ENCODE results near the gene ZNF521. TPM values are rescaled to one million over a fixed set of nuclear protein-coding genes. Genes with fewer than 3 reads are reported as not detected.
A peak's percentile ranks its signal among the peaks of the same experiment; 100 is the strongest.

The ZNF521 gene
- polyA plus RNA-seq, 1 donor = 9.3 TPM

DNA sequence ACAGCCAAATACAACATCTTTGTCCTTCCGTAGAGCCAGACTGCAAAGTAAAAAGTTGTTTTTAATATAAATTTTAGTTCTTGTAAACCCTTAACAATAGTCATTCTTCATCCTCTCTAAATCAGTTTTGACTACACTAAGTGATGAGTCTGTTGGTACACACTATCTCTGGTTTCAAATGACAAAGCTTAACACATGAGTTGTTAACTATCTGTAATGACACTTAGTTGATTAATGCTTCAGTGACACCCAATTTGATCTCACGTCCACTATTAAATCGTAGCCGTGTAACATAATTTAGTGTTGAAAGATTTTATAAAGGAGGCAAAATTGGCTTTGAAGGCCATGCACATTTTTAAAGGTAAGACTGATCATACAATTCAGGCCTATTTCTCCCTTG, 181.6 kb downstream of the ZNF521 start:
- no peak for DNase-seq
- Histone ChIP-seq H3K4me1 (ENCODE audit: control insufficient read depth, insufficient read depth, low read length) (no peaks in the 10 kb centered on the region), H3K27ac (ENCODE audit: low read length) (no peak overlapping the region), H3K4me3 (ENCODE audit: low read length) (no peak overlapping the region), H3K36me3 (ENCODE audit: control insufficient read depth, insufficient read depth, low read length) (no peaks in the 10 kb centered on the region), H3K9me3 (ENCODE audit: control insufficient read depth, low read depth, low read length) (no peaks in the 10 kb centered on the region), H3K27me3 (ENCODE audit: control insufficient read depth, insufficient read depth, low read length) (no peaks in the 10 kb centered on the region)
- 100% methylated on average over 2 of the region's 4 CpGs for WGBS (ENCODE audit: insufficient coverage, low lambda C conversion rate)

DNA sequence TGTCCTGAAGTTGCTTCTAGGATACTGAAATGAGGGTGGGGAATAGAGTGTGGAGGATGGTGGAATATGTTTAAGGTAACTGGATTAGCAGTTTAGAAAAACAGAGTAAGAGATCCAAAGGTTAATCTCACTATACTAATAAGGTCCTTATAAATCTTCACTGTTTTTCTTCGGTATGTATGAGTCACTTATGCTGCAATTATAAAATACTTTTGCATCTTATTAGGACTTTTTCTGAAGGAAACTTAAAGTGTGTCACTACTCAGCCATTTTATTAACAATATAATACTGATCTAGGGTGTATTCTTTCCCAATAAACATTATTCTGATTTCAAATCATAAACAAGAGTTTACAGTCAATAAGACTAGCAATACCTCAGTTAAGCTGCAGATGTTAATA, 182.3 kb downstream of the ZNF521 start:
- Histone ChIP-seq H3K27ac (ENCODE audit: low read length) (no peak overlapping the region), H3K9me3 (ENCODE audit: control insufficient read depth, low read depth, low read length) (no peaks in the 10 kb centered on the region), H3K4me3 (ENCODE audit: low read length) (no peak overlapping the region), H3K27me3 (ENCODE audit: control insufficient read depth, insufficient read depth, low read length) (no peaks in the 10 kb centered on the region), H3K36me3 (ENCODE audit: control insufficient read depth, insufficient read depth, low read length) (no peaks in the 10 kb centered on the region), H3K4me1 (ENCODE audit: control insufficient read depth, insufficient read depth, low read length) (no peaks in the 10 kb centered on the region)
- WGBS (ENCODE audit: insufficient coverage, low lambda C conversion rate) = 71% methylated on average over 1 of the region's 1 CpG
- DNase-seq = no peak

DNA sequence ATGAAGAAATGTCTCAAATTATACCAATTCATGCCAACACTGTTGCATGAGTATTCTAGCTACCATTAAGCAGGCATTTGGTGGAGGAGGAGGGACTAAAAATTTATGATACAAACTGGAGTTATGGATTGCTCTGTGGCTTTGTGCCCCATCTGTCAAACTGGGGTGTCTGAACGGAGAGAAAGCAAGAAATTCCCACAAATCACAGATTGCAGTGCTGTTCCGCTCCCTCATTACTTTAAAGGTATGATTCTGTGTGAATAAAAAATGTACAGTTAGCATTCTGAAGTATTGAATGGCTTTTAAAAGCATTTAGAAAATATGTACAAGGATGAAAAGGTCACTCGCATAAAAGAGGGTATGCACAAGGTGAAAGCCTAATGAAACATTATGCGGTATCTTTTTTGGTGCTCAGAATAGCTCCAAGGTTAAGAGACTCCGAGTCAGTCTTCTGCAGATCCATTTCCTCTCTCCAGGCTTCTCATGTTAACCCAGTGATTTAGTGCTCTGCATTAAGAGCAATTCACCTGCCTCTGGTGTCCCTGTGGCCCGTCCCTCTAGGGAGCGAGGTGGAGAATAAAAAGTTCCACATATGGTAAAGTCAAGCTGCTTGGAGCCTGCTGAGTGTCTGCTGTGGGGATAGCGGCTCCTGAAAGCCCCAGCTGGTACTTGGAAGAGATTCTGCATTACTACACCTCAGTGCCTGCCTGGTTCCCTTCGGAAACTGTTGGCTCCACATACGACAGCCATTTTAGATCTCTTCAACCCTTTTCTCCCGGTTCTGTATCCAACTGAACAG, 184.2 kb downstream of the ZNF521 start:
- no peak overlapping the region for H3K27ac ChIP-seq (ENCODE audit: low read length)
- H3K9me3 ChIP-seq (ENCODE audit: control insufficient read depth, low read depth, low read length) = no peaks in the 10 kb centered on the region
- DNase-seq = no peak
- H3K27me3 ChIP-seq (ENCODE audit: control insufficient read depth, insufficient read depth, low read length) = no peaks in the 10 kb centered on the region
- no peaks in the 10 kb centered on the region for H3K36me3 ChIP-seq (ENCODE audit: control insufficient read depth, insufficient read depth, low read length)
- no CpG with 5 or more reads among the region's 11 CpGs for WGBS (ENCODE audit: insufficient coverage, low lambda C conversion rate)
- H3K4me3 ChIP-seq (ENCODE audit: low read length) = no peak overlapping the region
- no peaks in the 10 kb centered on the region for H3K4me1 ChIP-seq (ENCODE audit: control insufficient read depth, insufficient read depth, low read length)

DNA sequence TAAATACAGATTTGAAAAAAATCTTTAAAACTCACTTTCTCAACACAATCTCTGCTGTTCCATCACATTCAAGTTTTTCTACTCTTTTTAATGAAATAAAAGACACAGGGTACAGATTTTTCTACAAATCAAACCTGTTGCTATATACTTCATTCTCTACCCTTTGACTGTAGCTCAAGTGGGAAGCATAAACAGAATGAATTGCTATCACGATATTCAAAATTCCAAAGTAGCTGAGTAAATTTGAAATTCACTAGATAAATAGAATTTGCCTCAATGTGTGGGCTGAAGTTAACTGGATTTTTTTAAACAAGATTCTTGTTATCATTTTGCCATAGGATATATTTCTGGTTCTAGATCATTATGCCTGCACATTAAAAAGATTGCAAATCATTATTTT, 185.9 kb downstream of the ZNF521 start:
- H3K36me3 ChIP-seq (ENCODE audit: control insufficient read depth, insufficient read depth, low read length) = no peaks in the 10 kb centered on the region
- no peak overlapping the region for H3K27ac ChIP-seq (ENCODE audit: low read length)
- no peaks in the 10 kb centered on the region for H3K9me3 ChIP-seq (ENCODE audit: control insufficient read depth, low read depth, low read length)
- WGBS (ENCODE audit: insufficient coverage, low lambda C conversion rate) = 63% methylated on average over 1 of the region's 1 CpG
- H3K27me3 ChIP-seq (ENCODE audit: control insufficient read depth, insufficient read depth, low read length) = no peaks in the 10 kb centered on the region
- DNase-seq = no peak
- H3K4me3 ChIP-seq (ENCODE audit: low read length) = no peak overlapping the region
- H3K4me1 ChIP-seq (ENCODE audit: control insufficient read depth, insufficient read depth, low read length) = no peaks in the 10 kb centered on the region

DNA sequence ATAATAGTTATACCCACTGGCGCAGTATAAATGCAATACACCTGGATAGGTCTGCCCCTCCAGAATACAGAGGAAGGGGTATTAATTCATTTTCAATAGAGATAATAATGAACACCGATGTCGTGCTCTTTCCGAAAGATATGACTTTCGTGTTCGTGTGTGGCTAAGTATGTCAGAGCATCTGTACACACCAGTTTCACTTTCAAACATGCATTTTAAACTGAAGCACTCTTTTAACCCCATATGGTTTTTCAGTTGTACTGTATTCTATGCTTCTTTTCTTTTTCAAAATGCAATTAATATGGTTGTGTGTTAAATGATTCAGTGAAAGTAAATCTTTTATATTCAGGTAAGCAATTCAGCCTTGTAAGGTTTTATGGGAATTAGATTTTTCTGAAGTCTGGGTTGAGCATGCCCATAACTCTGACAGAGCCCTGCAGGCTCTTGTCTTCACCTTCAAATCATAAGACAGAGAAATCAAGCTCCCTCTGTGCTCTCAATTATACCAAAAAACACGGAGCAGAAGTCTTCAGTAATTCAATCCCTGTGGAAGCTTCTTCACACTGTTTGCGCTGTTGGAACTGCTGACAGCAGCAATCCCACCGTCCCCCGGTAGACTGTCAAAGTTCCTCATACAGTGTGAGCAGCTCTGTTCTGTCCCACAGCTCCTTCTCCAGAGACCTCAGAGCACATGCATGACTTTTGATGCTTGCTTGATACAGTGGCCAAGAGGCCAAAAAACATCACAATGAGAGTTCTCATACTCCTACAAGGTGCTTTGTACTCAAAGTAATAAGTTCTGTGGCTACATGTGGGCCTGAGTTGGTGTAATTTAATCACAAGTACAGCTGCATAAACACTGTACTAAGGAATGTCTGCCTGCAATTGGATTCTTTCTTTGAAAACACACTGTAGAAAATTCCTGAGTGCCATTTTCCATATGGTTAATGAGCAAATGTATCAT, 186.8 kb downstream of the ZNF521 start:
- H3K4me1 ChIP-seq (ENCODE audit: control insufficient read depth, insufficient read depth, low read length) = no peaks in the 10 kb centered on the region
- DNase-seq = peak in 1 of 2 donors; percentile 11
- no peaks in the 10 kb centered on the region for H3K27me3 ChIP-seq (ENCODE audit: control insufficient read depth, insufficient read depth, low read length)
- 60% methylated on average over 2 of the region's 10 CpGs for WGBS (ENCODE audit: insufficient coverage, low lambda C conversion rate)
- no peak overlapping the region for H3K27ac ChIP-seq (ENCODE audit: low read length)
- H3K4me3 ChIP-seq (ENCODE audit: low read length) = no peak overlapping the region
- H3K36me3 ChIP-seq (ENCODE audit: control insufficient read depth, insufficient read depth, low read length) = no peaks in the 10 kb centered on the region
- no peaks in the 10 kb centered on the region for H3K9me3 ChIP-seq (ENCODE audit: control insufficient read depth, low read depth, low read length)

DNA sequence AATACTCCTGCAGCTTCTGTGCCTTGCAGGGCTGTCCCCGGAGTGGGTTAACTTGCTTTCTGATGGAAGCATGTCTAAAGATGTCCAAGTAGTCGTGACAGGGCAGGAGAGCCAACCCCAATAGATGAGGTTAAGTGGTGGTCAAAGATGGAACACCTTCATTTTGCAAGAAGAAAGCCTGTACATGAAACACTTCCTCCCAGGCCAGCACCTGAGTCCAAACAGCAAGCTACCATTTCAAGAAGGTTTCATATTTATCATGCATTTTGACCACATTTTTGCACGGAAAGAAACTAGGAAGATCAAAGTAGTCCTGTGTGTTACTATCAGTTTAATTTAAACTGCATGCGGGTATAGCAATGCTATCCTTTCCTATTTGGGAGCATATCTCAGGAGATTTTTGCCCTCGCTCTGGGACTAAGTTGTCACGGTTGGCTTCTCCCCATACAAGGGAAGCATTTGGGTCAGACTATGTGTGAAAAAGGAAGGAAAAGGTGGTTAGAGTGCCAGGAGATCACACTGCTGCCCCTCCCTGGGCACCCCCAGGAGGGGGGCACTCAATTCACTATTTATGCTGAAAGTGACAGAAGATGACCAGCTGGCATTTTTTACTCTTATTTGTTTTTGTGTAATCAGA, 187.6 kb downstream of the ZNF521 start:
- 100% methylated on average over 2 of the region's 6 CpGs for WGBS (ENCODE audit: insufficient coverage, low lambda C conversion rate)

DNA sequence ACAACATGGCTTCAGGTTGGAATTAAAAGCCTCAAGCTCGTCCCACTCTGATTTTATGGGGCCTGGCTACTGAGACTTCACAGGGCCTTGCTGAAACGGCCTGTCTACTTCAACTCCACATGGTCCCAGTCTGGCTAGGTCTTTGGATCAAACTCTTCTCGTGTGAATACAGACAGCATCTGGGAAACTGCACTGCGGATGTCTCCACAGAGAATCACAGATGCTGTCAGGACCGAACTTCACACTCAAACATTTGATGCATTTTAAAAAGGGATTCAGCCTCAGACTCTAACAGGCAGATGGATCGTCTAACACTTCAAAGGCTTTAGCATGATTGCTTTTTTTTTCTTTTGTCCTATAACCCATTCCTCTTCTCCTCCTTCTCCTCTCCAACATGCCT, 198.5 kb downstream of the ZNF521 start:
- H3K27ac ChIP-seq (ENCODE audit: low read length) = no peak overlapping the region
- no peaks in the 10 kb centered on the region for H3K36me3 ChIP-seq (ENCODE audit: control insufficient read depth, insufficient read depth, low read length)
- no peaks in the 10 kb centered on the region for H3K4me1 ChIP-seq (ENCODE audit: control insufficient read depth, insufficient read depth, low read length)
- no peak for DNase-seq
- no peaks in the 10 kb centered on the region for H3K27me3 ChIP-seq (ENCODE audit: control insufficient read depth, insufficient read depth, low read length)
- WGBS (ENCODE audit: insufficient coverage, low lambda C conversion rate) = 80% methylated on average over 1 of the region's 6 CpGs
- H3K9me3 ChIP-seq (ENCODE audit: control insufficient read depth, low read depth, low read length) = no peaks in the 10 kb centered on the region
- H3K4me3 ChIP-seq (ENCODE audit: low read length) = no peak overlapping the region

More for the DNA sequence above, 187.6 kb downstream of the ZNF521 start:
- Histone ChIP-seq H3K4me3 (ENCODE audit: low read length) (no peak overlapping the region), H3K36me3 (ENCODE audit: control insufficient read depth, insufficient read depth, low read length) (no peaks in the 10 kb centered on the region), H3K27ac (ENCODE audit: low read length) (no peak overlapping the region), H3K27me3 (ENCODE audit: control insufficient read depth, insufficient read depth, low read length) (no peaks in the 10 kb centered on the region), H3K4me1 (ENCODE audit: control insufficient read depth, insufficient read depth, low read length) (no peaks in the 10 kb centered on the region), H3K9me3 (ENCODE audit: control insufficient read depth, low read depth, low read length) (no peaks in the 10 kb centered on the region)
- no peak for DNase-seq

DNA sequence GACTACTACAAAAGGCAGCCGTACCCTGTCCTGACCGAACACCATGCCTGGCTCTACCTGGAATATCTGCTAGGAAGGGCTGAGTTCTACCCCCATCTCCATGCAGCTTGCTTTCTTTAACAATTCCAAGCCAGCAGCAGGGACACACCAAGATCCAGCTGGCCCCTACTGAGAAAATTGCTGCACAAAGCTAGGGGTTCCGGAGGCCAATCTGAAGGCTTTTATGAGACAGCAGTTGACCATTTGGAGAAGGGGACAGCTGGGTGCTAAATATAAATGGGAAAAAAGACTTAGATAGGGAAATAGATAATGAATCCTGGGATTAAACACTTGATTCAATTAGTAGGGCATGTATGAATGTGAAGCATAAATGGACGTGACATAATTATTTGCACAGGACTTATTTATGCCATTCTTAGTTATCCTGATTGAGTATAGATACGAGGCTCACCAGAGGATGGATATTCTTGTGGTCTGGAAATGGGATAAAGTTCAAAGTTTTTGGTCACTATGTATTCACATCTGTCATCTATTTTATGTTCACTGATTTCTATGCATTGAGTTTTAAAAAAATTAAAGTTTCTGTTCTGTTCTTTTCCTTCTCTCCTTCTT, 204.0 kb downstream of the ZNF521 start:
- no peak for DNase-seq
- Histone ChIP-seq H3K4me3 (ENCODE audit: low read length) (no peak overlapping the region), H3K4me1 (ENCODE audit: control insufficient read depth, insufficient read depth, low read length) (no peaks in the 10 kb centered on the region), H3K27me3 (ENCODE audit: control insufficient read depth, insufficient read depth, low read length) (no peaks in the 10 kb centered on the region), H3K27ac (ENCODE audit: low read length) (no peak overlapping the region), H3K9me3 (ENCODE audit: control insufficient read depth, low read depth, low read length) (no peaks in the 10 kb centered on the region), H3K36me3 (ENCODE audit: control insufficient read depth, insufficient read depth, low read length) (no peaks in the 10 kb centered on the region)
- WGBS (ENCODE audit: insufficient coverage, low lambda C conversion rate) = 100% methylated on average over 3 of the region's 5 CpGs

DNA sequence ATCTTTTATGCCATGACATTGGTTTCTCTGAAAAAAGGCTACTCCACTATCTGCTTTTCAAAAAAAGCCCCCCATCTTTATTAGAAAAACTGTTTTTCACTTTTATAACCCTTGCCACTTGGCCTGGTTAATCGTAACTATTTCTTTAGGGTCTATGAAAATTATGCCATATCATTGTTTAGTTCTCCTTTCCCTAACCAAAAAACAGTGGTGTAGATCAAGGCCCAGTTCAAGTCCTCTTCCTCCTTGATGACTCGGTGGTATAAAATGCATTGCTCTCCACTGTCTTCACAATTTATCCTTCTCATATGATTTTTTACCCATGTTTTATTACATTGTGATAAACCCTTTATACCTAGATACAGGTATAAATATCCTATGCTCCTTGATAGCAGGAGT, 205.5 kb downstream of the ZNF521 start:
- no peaks in the 10 kb centered on the region for H3K27me3 ChIP-seq (ENCODE audit: control insufficient read depth, insufficient read depth, low read length)
- DNase-seq = no peak
- no peaks in the 10 kb centered on the region for H3K36me3 ChIP-seq (ENCODE audit: control insufficient read depth, insufficient read depth, low read length)
- no peaks in the 10 kb centered on the region for H3K9me3 ChIP-seq (ENCODE audit: control insufficient read depth, low read depth, low read length)
- H3K4me3 ChIP-seq (ENCODE audit: low read length) = no peak overlapping the region
- 100% methylated on average over 2 of the region's 2 CpGs for WGBS (ENCODE audit: insufficient coverage, low lambda C conversion rate)
- H3K27ac ChIP-seq (ENCODE audit: low read length) = no peak overlapping the region
- no peaks in the 10 kb centered on the region for H3K4me1 ChIP-seq (ENCODE audit: control insufficient read depth, insufficient read depth, low read length)
